Skin epidermis (tissue), 12 donors: ENCODE data around the gene STX1B.

ENCODE experiments used
- H3K27ac ChIP-seq, 21 experiments: fragments of 200-600 bp; sonication (generic) in 11 of 21; one replicate each; pipeline ENCODE4 v1.5.0; 2020; ENCODE audit warnings: mild to moderate bottlenecking in 3 of 21, inconsistent platforms in 2 of 21, moderate library complexity in 2 of 21
- H3K4me3 ChIP-seq, 7 experiments: fragments of 200-600 bp; sonication (generic) in 2 of 7; one replicate each; pipeline ENCODE4 v1.5.0; 2020; ENCODE audit warnings: inconsistent platforms in 2 of 7, mild to moderate bottlenecking in 2 of 7, moderate library complexity in 1 of 7

The STX1B gene

DNA sequence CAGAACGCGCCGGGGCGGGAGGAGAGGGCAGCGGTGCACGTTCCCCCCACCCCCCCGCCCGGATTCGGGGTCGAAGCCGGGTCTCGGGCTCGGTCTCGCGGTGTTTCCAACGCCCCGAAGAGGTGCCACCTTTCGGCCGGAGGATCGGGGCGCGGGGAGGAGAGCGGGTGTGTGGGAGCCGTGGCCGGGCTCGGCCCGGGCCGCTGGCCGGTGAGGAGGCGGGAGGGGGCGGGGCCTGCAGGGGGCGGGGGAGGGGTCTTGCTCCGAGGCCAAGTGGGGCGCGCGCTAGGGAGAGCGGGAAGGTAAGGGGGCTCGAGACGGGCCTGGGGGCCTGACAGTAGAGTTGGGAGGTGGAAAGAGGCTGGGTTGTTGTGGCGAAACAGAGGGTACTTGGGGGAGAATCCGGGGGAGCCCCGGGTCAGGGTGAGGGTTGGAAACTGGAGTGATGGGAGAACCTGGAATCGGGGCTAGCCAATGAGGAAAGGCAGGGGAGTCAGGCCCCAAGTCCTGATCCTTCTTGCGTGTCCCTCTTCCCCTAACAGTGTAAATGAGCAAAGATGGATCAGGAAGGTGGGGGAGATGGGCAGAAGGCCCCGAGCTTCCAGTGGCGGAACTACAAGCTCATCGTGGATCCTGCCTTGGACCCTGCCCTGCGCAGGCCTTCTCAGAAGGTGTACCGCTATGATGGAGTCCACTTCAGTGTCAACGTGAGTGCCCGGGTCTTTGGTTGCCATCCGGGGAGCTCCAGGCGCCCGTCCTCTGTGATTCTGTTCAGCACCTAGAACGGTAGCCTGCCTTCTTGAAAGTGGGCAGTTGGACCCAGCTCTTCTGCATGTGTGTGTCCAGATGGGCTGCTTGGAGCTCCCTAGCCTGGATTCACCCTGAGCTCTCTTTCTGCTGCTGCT is 52.0 kb downstream of the STX1B start:
- Histone ChIP-seq H3K4me3 (peak overlapping the region; percentile 59 to 93 (median 81)), H3K27ac (peak overlapping the region; percentile 89 to 100 (median 99))

DNA sequence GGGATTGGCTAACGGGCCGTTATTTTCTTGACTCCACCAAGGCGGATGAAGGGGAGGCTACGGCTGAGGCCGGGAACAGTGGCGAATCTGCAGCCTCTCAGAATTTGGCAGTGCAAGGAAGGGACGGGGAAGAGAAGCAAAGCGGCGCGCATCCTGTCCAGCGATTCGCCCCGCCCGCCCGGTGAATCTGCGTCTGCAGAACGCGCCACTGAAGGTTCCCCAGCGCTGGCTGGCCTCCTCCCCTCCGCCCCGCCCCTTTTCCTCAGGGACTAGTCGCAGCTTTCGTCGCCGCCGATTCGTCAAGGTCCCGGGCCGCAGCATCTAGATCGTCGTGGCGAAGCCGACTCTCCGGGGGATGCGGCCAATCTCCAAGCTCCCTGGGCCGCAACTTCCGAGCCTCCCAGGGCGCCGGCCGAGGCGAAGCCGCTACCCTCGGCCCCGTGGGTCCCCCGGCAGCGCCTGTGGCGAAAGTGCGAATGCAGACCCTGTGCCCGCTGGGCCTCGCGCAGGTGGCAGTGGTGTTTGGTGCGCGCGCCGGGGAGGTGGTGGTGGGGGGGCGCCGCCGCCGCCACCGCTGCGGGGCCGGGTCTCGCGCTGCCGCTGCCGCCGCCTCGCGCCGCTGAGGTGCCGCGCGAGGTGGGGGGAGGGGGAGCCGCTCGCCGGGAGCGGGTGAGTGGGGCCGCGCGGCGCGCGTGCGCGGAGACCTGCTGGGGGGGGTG is 52.8 kb downstream of the STX1B start, which contains the start of gene SETD1A:
TSS of gene SETD1A (plus strand) at position 299 of the 719 bp plus-strand sequence. CDS start 978 bp downstream, outside the sequence.
- Histone ChIP-seq H3K4me3 (peak within 1 kb of the TSS; percentile 59 to 93 (median 81)), H3K27ac (peak within 1 kb of the TSS; percentile 89 to 100 (median 99))

DNA sequence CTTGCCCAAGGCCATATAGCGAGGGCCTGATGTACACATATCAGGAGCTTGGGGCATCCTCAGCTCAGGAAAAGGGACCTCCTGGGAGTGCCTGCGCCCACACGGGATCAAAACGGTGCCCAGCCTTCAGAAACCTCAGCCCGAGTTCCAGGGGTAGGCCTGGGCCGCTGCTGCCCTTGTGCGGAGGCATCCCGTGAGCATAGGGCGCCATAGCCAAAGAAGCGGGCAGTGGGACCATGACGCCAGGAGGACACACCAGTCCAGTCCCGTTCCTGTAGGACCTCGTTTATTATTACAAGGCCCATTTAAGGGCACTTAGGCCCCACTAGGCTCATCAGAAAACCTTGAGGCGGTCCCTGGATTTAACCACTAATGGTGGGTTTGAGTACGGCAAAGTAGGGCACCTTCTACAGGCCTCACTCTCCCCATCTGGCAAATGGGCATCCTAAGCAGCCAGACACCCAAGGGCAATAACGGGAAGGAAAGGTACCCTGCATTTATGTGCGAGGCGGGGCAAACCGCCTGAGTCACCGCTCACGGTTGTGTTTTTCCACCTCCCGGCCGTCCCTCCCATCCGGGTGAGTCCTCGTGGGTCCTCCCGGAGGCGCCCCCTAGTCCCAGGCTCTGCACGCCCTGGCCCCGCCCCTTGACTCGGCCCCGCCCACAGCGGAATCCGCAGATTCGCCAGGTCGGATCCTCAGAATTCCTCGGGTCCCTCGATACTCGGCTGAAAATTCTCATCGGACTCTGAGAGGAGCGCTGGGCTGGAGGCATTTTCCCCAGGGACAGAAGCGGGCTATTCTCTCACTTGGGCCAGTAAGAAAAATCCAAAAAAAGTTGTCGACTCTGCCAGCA is 53.6 kb downstream of the STX1B start:
- H3K4me3 ChIP-seq = peak overlapping the region; percentile 59 to 93 (median 81)
- peak overlapping the region; percentile 89 to 100 (median 99) for H3K27ac ChIP-seq

DNA sequence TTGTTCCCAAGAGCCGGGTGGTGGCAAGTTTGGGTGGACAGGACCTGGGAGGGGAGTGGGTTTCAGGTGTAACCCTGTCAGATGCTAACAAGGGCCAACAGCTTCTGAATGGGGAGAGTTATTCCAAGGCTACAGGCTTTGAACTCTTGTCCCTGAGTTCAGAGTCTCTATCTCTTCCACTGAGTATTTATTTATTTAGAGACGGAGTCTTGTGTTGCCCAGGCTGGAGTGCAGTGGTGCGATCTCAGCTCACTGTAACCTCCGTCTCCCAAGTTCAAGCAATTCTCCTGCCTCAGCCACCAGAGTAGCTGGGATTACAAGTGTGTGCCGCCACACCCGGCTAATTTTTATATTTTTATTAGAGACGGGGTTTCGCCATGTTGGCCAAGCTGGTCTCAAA is 55.4 kb downstream of the STX1B start:
- H3K4me3 ChIP-seq = no peak overlapping the region
- no peak overlapping the region for H3K27ac ChIP-seq

DNA sequence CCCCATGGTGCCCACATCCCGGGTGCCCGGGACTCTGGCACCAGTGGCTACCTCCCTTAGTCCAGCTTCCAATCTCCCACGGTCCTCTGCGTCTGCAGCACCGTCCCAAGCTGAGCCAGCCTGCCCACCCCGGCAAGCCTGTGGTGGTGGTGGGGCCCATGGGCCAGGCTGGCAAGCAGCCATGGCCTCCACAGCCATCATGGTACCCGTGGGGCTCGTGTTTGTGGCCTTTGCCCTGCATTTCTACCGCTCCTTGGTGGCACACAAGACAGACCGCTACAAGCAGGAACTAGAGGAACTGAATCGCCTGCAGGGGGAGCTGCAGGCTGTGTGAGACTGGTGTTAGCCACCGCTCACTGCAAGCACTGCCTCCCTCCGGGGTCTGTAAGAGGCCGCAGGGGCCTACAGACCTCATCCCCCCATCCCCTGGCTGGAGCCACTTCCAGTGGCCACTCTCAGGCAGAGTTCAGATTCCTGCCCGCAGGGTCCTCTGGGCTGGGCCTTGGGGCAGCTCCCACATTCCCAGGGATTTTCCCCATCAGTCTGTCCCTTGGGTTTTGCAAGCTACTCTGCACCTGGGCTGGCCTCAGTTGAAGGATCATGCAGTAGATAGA is 56.8 kb downstream of the STX1B start:
- Histone ChIP-seq H3K27ac (peak overlapping the region in 4 of 21 experiments; percentile 1 to 50 (median 24)), H3K4me3 (no peak overlapping the region)

DNA sequence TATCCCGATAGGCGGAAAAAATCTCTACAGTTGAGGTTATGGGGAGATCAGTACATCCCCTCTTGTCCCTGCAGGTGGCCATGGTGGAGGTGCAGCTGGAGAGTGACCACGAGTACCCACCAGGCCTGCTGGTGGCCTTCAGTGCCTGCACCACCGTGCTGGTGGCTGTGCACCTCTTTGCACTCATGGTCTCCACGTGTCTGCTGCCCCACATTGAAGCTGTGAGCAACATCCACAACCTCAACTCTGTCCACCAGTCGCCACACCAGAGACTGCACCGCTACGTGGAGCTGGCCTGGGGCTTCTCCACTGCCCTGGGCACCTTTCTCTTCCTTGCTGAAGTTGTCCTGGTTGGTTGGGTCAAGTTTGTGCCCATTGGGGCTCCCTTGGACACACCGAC is 57.3 kb downstream of the STX1B start:
- Histone ChIP-seq H3K4me3 (no peak overlapping the region), H3K27ac (peak overlapping the region in 3 of 21 experiments; percentile 1 to 50 (median 14))

DNA sequence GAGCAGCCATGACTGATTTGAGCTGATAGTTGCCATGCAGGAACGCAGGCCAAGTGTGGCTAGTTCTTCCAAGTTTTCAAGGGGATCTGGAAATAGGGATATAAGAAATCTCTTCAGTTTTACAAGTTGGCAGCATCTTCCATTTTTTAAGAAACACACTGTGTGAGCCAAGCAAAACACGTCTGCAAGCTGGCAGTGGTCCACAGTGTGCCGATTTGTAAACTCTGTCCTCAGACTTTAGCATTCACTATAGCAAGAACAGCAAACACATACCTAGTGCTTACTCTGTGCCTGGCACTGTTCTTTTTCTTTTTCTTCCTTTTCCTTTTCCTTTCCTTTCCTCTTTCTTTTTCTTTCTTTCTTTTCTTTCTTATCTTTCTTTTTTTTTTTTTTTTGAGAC is 58.7 kb downstream of the STX1B start:
- H3K4me3 ChIP-seq = no peak overlapping the region
- peak overlapping the region in 4 of 21 experiments; percentile 5 to 92 (median 62) for H3K27ac ChIP-seq

DNA sequence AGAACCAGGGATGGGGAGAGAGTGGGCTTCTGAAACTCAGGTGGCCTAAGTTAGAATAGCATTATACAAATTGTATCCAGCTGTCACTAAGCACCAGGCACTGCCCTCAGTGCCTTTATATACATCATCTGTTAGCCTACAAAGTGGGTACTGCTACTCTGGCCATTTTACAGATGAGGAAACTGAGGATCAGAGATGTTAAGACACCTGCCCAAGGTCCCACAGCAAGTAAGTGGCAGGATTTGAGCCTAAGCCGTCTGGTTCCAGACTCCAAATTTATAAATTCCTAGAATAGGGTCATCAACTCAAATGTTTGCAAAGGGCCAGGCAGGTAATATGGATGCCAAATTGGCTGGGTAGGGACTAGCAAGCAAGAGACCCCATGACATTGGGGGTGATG is 59.2 kb downstream of the STX1B start:
- peak overlapping the region in 7 of 21 experiments; percentile 5 to 92 (median 87) for H3K27ac ChIP-seq
- peak overlapping the region in 1 of 7 experiments; percentile 70 for H3K4me3 ChIP-seq

DNA sequence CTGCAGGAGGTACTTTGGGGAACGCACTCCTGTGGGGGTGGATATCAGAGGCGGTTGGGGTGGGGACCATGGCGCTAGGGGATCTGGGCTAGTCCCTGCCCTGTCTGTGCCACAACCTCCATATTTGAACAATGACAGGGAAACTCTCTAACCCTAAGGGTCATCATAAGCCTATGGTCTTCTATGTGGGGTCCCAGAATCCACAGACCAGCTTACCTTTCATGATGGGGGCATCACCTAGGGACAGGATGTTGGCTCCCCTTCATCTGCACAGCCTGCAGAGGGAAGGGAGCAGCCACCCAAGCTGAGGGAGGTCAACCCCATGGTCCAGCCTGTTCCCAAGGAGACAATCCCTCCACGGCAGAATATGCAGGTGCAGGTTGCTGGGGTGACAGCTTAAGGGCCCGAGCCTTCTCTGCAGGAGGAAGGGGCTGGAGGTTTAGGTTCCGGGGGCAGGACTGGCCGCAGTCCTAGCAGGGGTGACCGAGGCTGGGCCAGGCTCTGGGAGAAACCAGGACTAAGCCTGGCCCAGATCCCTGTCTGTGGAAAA is 59.8 kb downstream of the STX1B start:
- Histone ChIP-seq H3K27ac (peak overlapping the region in 19 of 21 experiments; percentile 79 to 98 (median 93)), H3K4me3 (peak overlapping the region; percentile 65 to 94 (median 72))

DNA sequence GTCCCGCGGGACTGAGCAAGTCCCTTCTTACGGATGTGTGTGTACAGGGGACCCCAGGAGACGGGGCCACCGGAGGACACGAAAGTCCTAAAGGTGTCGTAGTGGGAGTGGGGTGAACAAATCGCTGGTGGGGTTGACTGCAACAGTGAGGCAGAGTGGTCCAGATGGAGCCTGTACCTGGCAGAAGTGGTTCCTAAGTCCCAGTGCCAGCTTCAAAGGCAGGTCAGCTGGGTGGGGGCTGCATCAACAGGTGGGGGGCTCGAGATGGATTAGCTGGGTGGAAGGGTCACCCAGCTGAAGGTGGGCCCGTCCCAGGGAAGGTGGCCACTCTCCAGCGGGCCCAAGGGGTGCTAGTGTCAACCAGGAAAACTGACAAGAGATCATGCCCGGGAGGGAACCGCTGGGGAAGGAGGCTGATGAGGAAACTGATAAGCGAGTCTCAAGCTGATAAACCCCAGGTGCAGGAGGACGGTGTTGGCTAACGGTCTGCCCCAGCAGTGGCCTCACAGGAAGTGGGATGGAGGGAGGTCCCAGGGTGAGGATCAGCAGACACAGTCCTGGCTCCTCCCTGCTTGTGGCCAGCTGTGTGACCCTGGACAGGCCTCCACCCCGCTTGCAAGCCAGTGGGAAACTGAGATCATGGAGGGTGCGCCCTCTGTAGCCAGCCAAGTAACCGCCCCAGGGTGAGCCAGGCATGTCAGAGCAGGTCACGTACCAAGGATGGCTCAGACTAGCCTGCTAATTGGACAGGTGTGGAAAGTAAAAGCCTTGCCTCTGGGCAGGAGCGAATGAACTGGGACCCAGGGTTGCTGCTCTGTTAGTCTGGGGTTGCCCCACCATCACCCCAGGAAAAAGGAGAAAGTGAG is 60.6 kb downstream of the STX1B start:
- Histone ChIP-seq H3K27ac (peak overlapping the region; percentile 79 to 98 (median 93)), H3K4me3 (peak overlapping the region; percentile 65 to 94 (median 72))

DNA sequence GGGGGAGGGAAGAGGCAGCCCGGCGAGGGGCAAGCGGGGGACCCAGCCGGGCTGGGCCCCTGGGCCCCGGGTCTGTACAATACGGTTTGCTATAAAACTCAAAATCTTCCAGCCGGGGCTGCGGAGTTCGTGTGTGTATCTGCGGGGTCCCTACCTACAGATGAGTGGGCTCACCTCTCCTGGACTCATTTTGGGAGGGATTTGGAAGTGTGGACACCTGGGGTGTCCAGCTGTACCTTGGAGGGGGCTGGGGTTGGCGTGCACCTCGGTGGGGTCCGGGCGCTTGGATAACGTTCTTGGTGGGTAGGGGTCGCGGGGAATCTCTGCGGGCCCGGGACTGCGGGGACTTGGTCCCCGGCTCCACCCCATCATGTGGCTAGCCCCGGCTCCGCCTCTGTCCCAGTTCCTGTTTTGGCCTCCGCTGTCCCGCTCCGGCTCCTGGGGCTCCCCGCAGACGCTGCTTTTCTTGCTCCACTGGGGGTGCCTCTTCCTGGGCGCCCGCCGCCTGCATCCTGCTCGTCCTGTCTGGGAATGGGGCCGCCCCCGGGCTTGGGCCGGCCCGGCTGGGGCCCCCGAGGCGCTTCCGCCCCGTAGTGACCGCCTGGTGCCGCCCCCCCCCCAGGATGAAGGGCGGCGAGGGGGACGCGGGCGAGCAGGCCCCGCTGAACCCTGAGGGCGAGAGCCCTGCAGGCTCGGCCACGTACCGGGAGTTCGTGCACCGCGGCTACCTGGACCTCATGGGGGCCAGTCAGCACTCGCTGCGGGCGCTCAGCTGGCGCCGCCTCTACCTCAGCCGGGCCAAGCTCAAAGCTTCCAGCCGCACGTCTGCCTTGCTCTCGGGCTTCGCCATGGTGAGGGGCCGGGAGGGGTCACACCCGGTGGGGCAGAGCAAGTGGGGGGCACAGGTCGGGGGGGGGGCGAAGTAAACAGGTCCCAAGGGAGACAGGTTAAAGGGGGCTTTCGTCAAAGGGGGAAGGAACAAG is 61.5 kb downstream of the STX1B start, which contains the start of gene ORAI3:
TSS of gene ORAI3 (plus strand) at position 402 of the 983 bp plus-strand sequence. CDS start at position 624, 222 bp downstream.
- H3K4me3 ChIP-seq = peak within 1 kb of the TSS; percentile 65 to 94 (median 72)
- H3K27ac ChIP-seq = peak within 1 kb of the TSS; percentile 79 to 98 (median 93)

DNA sequence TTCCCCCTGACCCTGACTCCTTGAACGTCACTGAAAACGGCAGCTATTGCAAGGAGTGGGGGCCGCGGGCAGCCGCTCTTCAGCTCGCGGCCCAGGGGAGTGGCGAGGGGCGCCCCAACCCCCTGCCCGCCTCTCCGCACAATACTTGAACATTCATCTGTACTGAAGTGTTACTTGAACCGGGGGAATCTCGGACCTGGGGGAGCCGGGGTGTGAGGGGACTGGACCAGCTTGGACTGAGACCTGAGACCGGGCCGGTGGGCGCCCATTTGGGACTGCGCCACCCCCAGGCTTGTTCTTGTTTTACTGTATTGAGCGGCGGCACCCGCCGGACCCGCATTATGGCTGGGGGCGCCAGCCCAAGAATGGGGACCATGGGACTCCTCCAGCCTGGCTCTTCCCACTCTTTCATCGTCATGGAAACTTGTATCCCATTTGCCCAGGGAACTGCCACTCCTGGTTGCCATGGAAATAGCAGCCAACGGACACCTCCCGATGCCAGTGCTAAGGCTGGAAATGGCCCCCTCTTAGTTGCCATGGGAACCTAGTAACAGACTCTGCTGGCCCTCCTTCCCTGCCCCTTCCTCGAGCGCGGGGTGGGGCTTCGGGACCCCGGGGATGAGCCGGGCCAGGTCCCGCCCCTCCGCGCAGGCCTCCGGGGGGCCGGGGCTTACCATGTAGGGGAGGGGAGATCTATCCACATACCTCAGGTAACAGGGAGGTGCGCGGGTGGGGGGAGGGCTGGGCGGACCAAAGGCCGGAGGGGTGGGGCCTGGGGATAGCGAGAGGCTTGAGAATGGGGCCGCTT is 62.4 kb downstream of the STX1B start:
- peak overlapping the region; percentile 79 to 98 (median 93) for H3K27ac ChIP-seq
- H3K4me3 ChIP-seq = peak overlapping the region; percentile 65 to 94 (median 72)

DNA sequence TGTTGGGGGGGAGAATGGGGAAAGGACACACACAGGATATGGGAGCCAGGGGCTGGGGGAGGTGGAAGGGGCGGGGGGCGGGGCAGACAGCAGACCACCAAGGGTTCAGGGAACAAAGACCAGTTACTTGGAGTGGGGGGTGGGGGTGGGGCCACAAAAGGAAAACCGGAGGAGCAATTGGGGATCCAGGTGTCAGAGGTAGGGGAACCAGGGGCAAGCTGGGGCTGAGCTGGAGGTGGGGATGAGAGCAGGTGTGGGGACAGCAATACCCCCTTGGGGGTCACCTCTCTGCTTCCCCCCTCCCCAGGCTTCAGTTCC is 62.9 kb downstream of the STX1B start:
- peak overlapping the region in 8 of 21 experiments; percentile 79 to 97 (median 92) for H3K27ac ChIP-seq
- no peak overlapping the region for H3K4me3 ChIP-seq

DNA sequence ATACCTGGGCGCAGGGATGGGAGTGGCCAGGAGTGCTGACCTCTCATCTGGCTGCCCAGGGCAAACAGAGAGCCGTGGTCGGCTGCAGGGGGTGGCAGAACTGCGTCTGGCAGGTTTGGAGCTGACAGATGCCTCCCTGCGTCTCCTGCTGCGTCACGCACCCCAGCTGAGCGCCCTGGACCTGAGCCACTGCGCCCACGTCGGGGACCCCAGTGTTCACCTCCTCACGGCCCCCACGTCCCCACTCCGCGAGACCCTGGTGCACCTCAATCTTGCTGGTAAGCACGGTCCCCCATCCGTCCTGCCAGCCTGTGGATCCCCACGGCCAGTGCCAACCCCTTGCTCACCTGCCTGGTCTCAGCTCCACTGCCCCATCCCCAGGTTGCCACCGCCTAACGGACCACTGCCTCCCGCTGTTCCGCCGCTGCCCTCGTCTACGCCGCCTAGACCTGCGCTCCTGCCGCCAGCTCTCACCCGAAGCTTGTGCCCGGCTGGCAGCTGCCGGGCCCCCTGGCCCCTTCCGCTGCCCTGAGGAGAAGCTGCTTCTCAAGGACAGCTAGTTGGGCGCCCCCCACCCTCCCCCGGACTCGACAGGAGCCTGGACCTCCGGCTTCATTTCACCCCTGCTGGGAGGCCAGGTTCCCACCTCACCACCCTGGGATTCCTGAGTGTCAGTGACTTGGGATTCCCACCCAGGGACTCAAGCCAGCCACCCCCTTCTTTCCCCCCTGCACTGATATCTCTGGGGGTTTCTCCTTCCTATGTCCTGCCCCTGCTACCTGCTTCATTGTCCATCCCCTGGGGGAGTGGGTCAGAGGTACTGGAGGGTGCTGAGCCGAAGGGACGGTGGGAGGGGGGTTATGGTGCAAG is 63.5 kb downstream of the STX1B start:
- H3K4me3 ChIP-seq = no peak overlapping the region
- H3K27ac ChIP-seq = no peak overlapping the region

DNA sequence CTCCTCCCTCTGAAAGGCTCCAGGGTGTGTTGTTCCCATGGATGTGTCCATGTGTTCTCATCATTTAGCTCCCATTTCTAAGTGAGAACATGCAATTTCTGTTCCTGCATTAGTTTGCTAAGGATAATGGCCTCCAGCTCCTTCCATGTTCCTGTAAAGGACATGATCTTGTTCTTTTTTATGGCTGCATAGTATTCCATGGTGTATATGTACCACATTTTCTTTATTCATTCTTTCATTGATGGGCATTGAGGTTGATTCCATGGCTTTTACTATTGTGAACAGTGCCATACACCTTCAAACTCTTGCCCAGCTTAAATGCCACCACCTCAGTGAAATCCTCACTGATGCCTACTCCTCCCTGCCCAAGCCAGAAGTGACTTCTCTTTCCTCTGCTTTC is 66.1 kb downstream of the STX1B start:
- Histone ChIP-seq H3K4me3 (no peak overlapping the region), H3K27ac (no peak overlapping the region)
